Stimulated activated CD8-positive, alpha-beta memory T cell treated with anti-CD3 and anti-CD28 coated beads, Interleukin-12 subunit alpha, Interleukin-12 subunit beta, amount 100 ng/mL, for 1 hour (primary cell): ENCODE results near the gene ALK.

Source experiments
- DNase-seq: peaks from one replicate; pipeline ENCODE4 v3.0.0-alpha.2; 2020; ENCODE audit warnings: low read depth

Gene ALK

DNA sequence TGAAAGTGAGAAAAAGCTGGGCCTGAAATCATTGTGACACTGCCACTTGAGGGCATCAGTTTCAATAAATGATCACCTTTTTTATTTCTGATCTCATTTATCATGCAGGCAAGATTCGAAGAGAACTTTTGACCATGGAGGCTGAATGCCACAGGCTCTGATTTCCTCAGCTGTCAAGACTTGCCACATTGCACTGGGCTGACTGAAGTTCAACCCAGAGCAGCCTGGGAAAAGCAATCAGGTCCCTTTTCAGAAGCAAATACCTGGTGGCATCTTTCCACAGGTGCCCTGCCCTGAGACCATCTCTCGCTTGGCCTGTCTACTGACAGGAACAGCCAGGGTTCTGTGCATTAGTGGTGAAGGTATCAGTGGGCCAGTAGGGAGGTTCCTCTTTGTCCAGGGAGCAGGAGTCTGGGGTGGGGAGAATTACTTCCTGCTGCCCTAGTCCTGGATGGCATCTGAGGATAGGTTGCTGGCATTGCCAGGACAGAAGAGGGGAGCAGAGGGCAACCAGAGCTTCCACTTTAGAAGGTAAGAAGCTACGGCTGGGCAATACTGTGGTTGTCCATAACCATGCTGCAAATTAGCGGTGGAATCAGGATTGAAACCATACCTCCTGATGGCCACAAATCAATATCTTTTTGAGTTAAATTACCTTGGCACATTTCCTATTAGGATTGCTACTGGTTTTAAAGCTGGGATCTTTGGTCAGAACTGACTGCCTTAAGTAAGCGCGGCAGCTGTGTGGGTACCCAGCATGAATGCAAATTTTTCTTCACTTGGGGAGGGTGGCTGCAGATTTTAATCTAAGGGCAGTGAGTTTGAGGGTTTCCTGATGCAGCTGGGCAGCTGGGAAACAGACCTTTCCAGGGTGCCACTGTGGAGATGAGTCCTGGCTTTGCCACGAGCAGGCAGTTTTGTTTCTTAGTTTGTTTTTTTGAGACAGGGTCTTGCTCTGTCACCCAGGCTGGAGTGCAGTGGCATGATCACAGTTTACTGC lies 394.5 kb downstream of the ALK start:
- DNase-seq: no peak

DNA sequence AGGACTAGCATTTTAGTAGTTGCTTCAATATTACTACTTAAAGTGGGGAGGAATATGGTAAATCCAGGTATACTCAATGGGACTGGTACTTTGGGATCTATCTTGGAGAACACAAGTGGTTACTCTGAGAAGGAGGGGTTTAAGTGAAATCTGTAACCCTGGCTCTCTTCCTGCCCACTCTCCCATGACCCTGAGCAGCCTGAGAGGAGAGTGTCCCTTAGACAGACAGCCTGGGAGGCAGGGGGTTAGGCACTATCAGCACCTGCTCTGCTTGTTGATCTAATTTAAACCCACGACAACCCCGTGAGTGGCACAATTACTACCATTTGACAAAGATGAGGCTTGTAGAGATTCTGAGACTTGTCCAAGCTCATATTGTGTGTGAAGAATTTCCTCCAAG lies 395.5 kb downstream of the ALK start:
- no peak for DNase-seq

DNA sequence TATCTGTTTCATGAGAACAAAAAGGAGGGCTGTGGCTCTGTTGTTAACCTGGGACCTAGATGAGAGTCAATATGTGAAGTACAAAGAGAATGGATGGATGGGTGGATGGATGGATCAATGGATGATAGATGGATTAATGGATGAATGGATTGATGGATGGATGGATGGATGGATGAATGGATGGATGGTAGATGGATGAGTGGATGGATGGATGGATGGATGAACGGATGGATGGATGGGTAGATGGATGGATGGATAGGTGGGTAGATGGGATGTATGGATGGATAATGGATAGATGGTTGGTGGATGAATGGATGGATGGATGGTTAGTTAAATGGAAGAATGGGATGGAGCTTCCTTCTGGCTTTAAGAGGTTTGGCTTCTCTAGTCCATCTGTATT lies 396.7 kb downstream of the ALK start:
- DNase-seq: no peak

DNA sequence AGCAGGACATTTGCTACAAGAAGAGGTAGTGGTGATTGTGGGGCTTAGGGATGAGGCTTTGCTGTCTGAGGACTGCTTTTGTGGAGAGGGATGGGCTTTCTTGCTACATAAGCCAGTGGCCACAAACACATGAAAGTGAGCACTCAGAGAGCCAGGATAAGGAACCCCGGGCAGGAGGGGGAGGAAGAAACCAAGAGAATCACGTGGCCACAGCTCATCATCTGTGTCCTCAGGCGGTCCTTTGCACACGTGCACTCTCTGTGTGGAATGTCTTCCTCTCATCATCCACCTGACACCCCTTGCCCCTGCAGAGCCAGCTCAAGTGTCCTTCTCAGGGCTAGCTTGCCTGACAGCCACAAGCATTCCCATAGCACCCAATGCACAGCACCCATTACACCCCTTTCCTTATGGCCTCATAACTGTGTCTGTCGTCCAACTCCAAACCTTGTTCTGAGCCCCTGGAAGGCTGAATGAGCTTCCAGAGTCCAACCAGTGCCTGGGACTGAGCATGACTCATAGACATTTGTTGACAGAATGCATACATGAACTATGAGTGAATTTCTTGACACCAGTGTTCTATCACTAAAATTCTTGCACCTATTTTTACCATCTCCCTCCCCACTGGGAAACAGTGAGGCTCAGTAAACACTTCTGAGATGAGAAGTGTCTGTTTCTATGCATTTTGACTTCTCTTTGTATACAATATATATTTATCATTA lies 398.3 kb downstream of the ALK start:
- DNase-seq: no peak

DNA sequence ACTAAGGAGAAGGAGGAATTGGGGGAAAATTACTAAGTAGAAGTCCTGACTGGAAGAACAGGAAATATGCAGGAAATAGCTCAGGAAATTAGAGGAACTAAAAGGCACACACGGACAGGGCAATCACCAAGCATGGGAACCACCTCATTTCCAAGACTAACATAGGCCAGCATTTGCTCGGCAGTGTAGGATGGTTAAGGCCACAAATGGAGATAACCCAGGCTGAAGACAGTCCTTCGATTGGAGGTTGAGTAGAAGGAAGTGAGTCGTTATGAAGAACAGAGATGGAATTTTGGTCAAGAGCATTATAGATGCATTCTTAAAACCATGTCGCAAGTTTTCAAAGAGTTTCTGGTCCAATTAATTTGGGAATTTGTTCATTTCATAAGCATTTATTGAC lies 401.4 kb downstream of the ALK start:
- no peak for DNase-seq

- no peak for DNase-seq
Measured at GRCh38 chr2:29519338-29519925, 402.0 kb downstream of the ALK start.

DNA sequence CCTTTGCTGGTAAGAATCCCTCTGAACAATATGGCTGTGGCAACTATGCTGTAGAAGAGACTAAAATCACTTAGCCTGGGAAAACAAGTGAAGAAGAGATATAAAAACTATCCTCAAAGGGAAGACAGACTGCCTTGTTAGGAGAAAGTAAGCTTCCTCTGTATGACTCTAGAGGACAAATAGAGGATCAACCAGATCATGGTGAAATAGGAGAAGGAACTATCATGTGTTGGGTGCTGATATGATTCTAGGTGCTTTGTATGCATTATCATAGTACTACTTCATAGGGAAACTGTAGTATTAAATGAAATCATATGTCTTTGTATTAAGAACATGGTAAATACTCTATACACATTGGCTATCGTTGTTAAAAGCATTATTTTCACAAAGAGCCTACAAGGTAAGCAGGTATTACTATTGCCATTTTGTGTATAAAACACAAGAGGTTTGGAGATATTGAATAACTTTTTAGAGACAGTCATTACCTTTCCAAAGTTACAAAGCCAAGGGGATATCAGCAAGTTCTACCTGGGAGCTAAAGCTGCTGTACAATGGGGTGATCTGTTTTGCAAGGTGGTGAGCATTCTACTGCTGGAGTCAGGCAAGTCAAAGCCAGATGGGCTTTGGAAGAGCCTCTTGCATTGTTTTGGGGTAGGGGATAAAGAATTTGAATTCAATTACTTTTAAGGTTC lies 402.6 kb downstream of the ALK start:
- no peak for DNase-seq

DNA sequence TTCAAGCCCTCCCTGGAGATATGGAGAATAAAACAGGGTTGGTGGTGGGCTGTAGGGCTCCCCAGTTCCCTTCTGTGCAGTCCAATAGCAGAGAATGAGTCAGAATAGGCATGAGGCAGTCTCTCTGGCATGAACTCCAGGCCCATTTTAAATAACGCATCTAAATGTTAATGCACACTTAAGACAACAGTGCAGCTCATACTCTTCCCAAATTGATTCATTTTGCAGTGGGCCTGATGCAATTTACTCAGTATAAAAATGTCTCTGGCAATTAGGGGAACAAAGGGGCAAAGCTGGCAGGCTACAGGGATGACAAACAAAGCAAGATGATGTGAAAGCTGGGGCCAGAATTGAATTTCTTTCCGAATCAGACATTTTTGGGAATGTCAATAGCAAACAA lies 403.4 kb downstream of the ALK start:
- no peak for DNase-seq

GRCh38 chr2:29517413-29517812 lies 404.0 kb downstream of the ALK start:
- DNase-seq: no peak

- no peak for DNase-seq
Measured at GRCh38 chr2:29516767-29517166, 404.6 kb downstream of the ALK start.

GRCh38 chr2:29509878-29510277 lies 411.5 kb downstream of the ALK start:
- no peak for DNase-seq

DNA sequence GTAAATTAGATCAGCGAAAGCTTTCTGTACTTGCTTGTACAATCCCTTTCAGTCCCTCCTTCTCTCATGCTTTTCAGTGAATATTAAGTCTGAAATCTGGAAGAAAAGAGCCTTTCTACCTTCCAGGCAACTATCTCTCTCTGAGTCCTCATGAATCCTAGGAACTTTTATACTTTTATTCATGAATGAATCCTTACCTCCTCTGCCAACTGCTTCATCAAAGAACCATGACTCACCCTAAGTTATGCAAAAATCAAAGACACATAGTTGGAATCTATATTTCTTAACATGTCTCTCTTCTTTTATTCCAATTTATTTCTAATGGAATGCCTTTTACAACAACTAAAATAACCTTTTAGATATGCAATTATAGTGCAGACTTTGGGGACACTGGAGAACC lies 412.0 kb downstream of the ALK start:
- DNase-seq: no peak

DNA sequence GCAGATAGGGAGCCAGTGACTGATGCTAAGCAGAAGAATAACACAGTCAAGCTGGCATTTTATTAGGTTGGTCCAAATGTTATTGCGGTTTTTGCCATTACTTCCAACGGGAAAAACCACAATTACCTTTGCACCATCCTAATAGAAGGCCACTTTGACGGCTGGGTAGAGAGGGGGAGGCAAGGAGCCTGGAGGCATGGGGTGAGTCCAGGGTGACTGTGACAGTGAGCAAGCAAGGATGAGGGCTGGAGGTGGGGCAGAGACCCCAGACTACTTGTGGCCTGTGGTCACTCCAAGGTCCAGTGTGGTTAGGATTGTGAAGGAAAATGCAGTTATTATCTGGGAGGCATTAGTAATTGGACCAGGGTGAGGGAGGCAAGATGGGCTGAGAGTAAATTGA lies 416.6 kb downstream of the ALK start:
- no peak for DNase-seq

DNA sequence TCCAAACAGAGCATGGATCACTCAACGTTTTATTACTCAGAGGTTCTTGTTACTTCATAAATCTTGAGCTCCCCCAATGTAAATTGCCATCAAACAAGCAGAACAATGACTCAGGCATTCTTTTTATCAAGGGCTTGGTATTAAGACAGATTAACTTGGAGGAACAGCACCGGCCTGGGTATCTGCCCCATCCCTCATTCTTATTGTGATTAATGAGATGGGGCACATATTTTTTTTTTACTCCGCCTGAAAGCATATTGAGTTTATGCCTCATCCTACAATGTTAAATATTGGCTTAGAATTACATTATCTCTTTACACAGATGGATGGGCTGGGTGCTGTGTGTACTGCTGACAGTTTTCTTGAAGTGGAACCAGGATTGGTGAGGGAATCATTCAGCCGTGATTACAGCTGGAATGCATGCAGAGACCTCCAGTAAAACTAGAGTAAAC lies 418.9 kb downstream of the ALK start:
- DNase-seq: no peak

- no peak for DNase-seq
Measured at GRCh38 chr2:29497375-29497774, 424.0 kb downstream of the ALK start.

GRCh38 chr2:29496198-29496597 lies 425.2 kb downstream of the ALK start:
- DNase-seq: no peak

- no peak for DNase-seq
Measured at GRCh38 chr2:29495536-29496060, 425.8 kb downstream of the ALK start.

DNA sequence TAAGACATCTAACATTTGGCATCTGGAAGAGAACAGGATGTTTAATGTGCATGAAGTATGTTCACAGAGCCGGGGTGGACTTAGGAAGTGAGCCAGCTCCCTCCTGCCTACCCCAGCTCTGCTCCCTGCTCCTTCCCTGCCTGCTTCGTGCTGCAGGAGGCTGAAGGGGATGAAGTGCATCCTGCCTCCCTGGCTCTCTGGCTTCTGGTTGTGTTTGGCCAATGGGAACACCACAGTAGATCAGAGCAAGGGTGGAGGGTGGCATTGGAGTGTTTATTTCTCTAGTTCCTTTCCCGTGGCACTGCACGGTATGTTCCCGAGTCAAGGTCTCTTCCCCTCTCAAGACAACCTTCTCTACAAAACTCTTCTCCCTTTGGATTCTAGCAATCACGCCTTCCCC lies 426.3 kb downstream of the ALK start:
- DNase-seq: no peak

DNA sequence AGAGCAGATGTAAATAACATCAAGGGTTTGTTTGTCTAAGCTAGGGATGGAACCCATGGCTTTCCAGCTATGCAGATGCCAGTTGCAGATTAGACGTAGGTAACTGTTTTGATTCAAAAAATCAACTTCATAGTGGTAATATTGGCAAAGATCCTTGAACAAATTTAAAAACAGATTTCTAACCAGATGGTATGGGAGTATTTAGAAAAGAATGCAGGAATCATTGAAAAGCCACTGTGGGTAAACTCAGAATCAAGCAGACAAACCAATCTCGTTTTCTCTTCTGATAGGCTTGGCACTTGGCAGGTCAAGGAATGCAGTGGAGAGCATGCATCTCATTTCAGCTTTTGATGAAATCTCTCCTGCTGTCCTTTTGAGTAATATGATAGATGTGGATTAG lies 428.7 kb downstream of the ALK start:
- no peak for DNase-seq

- DNase-seq: no peak
Measured at GRCh38 chr2:29490045-29490444, 431.3 kb downstream of the ALK start.

DNA sequence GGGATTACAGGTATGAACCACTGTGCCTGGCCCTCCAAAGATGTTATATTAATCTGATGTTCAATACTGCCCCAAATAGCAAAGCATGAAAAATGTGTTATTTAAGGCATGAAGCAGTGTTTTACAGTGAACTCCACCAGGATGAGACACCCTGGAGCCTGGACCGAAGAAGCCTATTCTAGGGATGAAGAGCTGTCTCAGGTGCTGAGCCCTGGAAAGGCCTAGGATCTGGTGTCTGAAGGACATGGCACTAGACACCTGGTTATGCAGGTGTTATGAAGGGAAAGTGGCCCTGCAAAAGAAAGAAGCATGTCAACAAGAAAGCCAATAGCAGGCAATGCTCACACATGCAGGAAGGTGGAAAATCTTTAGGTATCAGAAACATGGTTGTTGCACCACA lies 431.8 kb downstream of the ALK start:
- DNase-seq: no peak

DNA sequence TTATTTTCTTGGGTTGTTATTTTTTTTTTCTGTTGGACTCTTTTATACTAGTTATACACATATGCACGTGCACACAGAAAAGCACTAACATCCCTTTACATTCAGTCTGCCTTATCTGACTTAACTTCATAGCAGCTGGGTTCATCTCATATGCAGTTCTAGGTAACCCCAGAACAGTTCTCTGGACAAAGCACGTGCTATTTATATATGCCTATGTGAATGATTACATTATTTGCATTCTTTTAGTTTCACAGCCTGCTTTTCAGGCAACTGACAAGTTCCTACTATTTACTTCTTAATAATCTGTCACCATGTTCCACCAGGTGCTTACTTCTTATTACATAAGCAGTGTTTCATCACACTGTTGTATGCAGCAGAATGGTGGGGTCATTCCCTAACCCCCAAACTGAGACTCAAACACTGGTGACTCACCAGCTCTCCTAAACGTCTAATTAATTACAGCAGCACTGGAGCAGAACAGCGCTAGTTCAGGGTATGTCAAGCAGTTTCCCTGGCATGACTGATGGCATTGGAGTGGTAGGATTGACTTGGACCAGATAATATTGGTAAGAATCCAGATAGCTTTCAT lies 433.3 kb downstream of the ALK start:
- no peak for DNase-seq
